SK-N-SH (cell line): ENCODE data around the gene CAD. TPM values are rescaled to one million over a fixed set of nuclear protein-coding genes. Genes with fewer than 3 reads are reported as not detected.

ENCODE experiments used
- CTCF ChIA-PET: fragments of 300-600, 350-600 bp; formaldehyde crosslinking; extraction: SDS; loops from one replicate; lab custom pipeline; 2021; lab: Yijun Ruan, JAX
- POLR2A ChIA-PET: fragments of 350-600 bp; sonication (Branson Sonifier 250); formaldehyde crosslinking; extraction: SDS; loops from one replicate; lab custom pipeline; 2020; ENCODE audit warnings: antibody characterized with exemption, inconsistent platforms; lab: Yijun Ruan, JAX
- DNase-seq: peaks from one replicate; pipeline ENCODE4 v3.0.0; 2012
- H2AFZ ChIP-seq: fragments of 200-600 bp; sonication (generic); 2 replicates; pipeline ENCODE4 v1.8.1; 2016; ENCODE audit warnings: antibody characterized with exemption, mild to moderate bottlenecking, low read depth
- H3F3A ChIP-seq: fragments of 200-600 bp; sonication (generic); replicated peaks from 2 replicates; pipeline ENCODE3; 2016; ENCODE audit warnings: antibody characterized with exemption, mild to moderate bottlenecking; ENCODE audit not compliant: insufficient read depth
- H3K27ac ChIP-seq, 2 experiments: fragments of 200-500 bp in 1 of 2; fragments of 200-600 bp in 1 of 2; sonication (Bioruptor generic) in 1 of 2; sonication (generic), shearing (Covaris generic) in 1 of 2; 2 replicates each; pipeline versions ENCODE4 v1.5.1 to v1.6.1; 2014 to 2016; ENCODE audit warnings: low read depth in 2 of 2, inconsistent platforms in 1 of 2, low read length in 1 of 2, mild to moderate bottlenecking in 1 of 2, mixed read lengths in 1 of 2
- H3K27me3 ChIP-seq: fragments of 200-600 bp; sonication (generic), shearing (Covaris generic); 2 replicates; pipeline ENCODE4 v1.6.1; 2016; ENCODE audit warnings: mixed run types; ENCODE audit not compliant: insufficient read depth
- H3K36me3 ChIP-seq, 2 experiments: fragments of 200-500 bp in 1 of 2; fragments of 200-600 bp in 1 of 2; sonication (Bioruptor generic) in 1 of 2; sonication (generic) in 1 of 2; replicated peaks in 1 of 2; 2 replicates each; pipeline versions ENCODE3 to v1.5.1; 2014 to 2016; ENCODE audit warnings: low read length in 1 of 2, mild to moderate bottlenecking in 1 of 2; ENCODE audit not compliant: insufficient read depth in 2 of 2, control insufficient read depth in 1 of 2
- H3K4me1 ChIP-seq, 2 experiments: fragments of 200-500 bp in 1 of 2; fragments of 200-600 bp in 1 of 2; sonication (Bioruptor generic) in 1 of 2; sonication (generic), shearing (Covaris generic) in 1 of 2; 2 replicates each; pipeline versions ENCODE4 v1.5.1 to v1.6.1; 2014 to 2016; ENCODE audit warnings: low read depth in 1 of 2, low read length in 1 of 2, mixed run types in 1 of 2; ENCODE audit not compliant: insufficient read depth in 2 of 2, control insufficient read depth in 1 of 2
- H3K4me2 ChIP-seq: fragments of 200-600 bp; sonication (generic), shearing (Covaris generic); 2 replicates; pipeline ENCODE4 v1.6.1; 2017; ENCODE audit warnings: mixed run types
- H3K4me3 ChIP-seq, 2 experiments: fragments of 200-500 bp in 1 of 2; fragments of 200-600 bp in 1 of 2; sonication (Bioruptor generic) in 1 of 2; sonication (generic), shearing (Covaris generic) in 1 of 2; 2 replicates each; pipeline versions ENCODE4 v1.5.1 to v1.8.1; 2014 to 2016; ENCODE audit warnings: low read depth in 2 of 2, inconsistent platforms in 1 of 2, low read length in 1 of 2, mild to moderate bottlenecking in 1 of 2, mixed read lengths in 1 of 2, moderate library complexity in 1 of 2
- H3K79me2 ChIP-seq: fragments of 200-600 bp; sonication (generic); 2 replicates; pipeline ENCODE4 v1.8.1; 2017; ENCODE audit warnings: mild to moderate bottlenecking; ENCODE audit not compliant: insufficient read depth
- H3K9ac ChIP-seq: fragments of 200-600 bp; sonication (generic); 2 replicates; pipeline ENCODE4 v1.6.1; 2017; ENCODE audit warnings: mixed run types
- H3K9me2 ChIP-seq: fragments of 200-600 bp; sonication (generic); 2 replicates; pipeline ENCODE4 v1.6.1; 2017; ENCODE audit warnings: mixed run types
- H3K9me3 ChIP-seq: fragments of 200-600 bp; sonication (generic); 2 replicates; pipeline ENCODE4 v1.6.1; 2017; ENCODE audit warnings: mixed run types, mild to moderate bottlenecking, moderate library complexity
- H4K20me1 ChIP-seq: fragments of 200-600 bp; sonication (generic); 2 replicates; pipeline ENCODE4 v1.6.1; 2017; ENCODE audit warnings: mild to moderate bottlenecking, mixed run types; ENCODE audit not compliant: insufficient read depth
- FOXM1 ChIP-seq: IDR thresholded peaks from 2 replicates; pipeline ENCODE4 v1.4.0; 2012; ENCODE audit warnings: low read depth, mild to moderate bottlenecking
- GABPA ChIP-seq: IDR thresholded peaks from 2 replicates; pipeline ENCODE4 v1.4.0; 2012; ENCODE audit warnings: low read depth, mild to moderate bottlenecking
- JUND ChIP-seq: IDR thresholded peaks from 2 replicates; pipeline ENCODE4 v1.4.0; 2012
- RAD21 ChIP-seq: IDR thresholded peaks from 2 replicates; pipeline ENCODE4 v1.6.1; 2012; ENCODE audit warnings: mild to moderate bottlenecking, low read length
- RCOR1 ChIP-seq: fragments of 150-350 bp; IDR thresholded peaks from 2 replicates; pipeline ENCODE4 v1.6.1; 2017; ENCODE audit warnings: antibody characterized with exemption, low read length
- RFX5 ChIP-seq: IDR thresholded peaks from 2 replicates; pipeline ENCODE4 v1.6.1; 2012; ENCODE audit warnings: mild to moderate bottlenecking, improper control_type of control experiment, low read length
- SIN3A ChIP-seq: IDR thresholded peaks from 2 replicates; pipeline ENCODE4 v1.6.1; 2012; ENCODE audit warnings: low read depth, mild to moderate bottlenecking, low read length, moderate library complexity, borderline replicate concordance
- WGBS: methylation state at CpG from one replicate; pipeline ENCODE4 v1.1.6; 2017; ENCODE audit warnings: low lambda C conversion rate; 5-methylcytosine and 5-hydroxymethylcytosine counted together
- polyA plus RNA-seq, 3 experiments: library from polyadenylated mRNA; depleted of rRNA; stranded (reverse); fragments of >200 nt; gene quantifications; 2 replicates each; pipeline ENCODE4 v1.2.3, GENCODE V29; 2012
- TF ChIP-seq, protein P1 (sequence below): IDR thresholded peaks from 2 replicates; pipeline ENCODE4 v1.4.0; 2012; ENCODE audit warnings: low read depth, borderline replicate concordance
- TF ChIP-seq, protein P2 (sequence below): IDR thresholded peaks from 2 replicates; pipeline ENCODE4 v1.4.0; 2012; ENCODE audit warnings: low read depth
- TF ChIP-seq, protein P3 (sequence below): IDR thresholded peaks from 2 replicates; pipeline ENCODE4; 2012
- TF ChIP-seq, protein P4 (sequence below): fragments of 150-350 bp; IDR thresholded peaks from 2 replicates; pipeline ENCODE4 v1.6.1; 2017; ENCODE audit warnings: antibody characterized with exemption, low read length, low read depth, borderline replicate concordance
- TF ChIP-seq, protein P5 (sequence below): fragments of 200-600 bp; sonication (generic); IDR thresholded peaks from 2 replicates; pipeline ENCODE4 v1.6.1; 2017; ENCODE audit warnings: antibody characterized with exemption, mild to moderate bottlenecking, moderate library complexity

The CAD gene
- polyA plus RNA-seq, 1 of the 3 experiments (the other 2 are of a cell fraction): 47.6 TPM

DNA sequence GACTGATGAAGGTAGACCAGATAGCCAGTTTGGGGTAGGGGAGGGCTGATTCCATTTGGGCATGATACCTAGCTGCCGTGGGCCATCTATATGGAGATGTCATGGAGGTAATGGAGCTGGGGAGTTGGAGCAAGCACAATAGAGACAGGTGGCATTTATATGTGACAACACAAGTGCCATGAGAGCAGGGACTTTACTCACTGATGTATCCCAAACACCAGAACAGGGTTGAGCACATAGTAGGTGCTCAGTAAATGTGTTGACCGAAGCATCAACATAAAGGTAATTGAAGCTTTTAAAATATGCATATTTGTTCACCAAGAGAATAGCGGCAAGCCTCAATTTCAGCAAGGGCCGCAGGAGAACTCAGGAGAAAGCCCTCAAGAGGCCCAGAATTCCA, 30.7 kb downstream of the CAD start:
- no peaks in the 10 kb centered on the region for H3K9me3 ChIP-seq
- POLR2A ChIA-PET: interaction anchor here (0.6 to 0.7 kb wide), 2 partner anchors 14 to 158 kb away, joined by 3 to 7 read pairs; no protein-coding TSS in a partner anchor
- no peak for DNase-seq

DNA sequence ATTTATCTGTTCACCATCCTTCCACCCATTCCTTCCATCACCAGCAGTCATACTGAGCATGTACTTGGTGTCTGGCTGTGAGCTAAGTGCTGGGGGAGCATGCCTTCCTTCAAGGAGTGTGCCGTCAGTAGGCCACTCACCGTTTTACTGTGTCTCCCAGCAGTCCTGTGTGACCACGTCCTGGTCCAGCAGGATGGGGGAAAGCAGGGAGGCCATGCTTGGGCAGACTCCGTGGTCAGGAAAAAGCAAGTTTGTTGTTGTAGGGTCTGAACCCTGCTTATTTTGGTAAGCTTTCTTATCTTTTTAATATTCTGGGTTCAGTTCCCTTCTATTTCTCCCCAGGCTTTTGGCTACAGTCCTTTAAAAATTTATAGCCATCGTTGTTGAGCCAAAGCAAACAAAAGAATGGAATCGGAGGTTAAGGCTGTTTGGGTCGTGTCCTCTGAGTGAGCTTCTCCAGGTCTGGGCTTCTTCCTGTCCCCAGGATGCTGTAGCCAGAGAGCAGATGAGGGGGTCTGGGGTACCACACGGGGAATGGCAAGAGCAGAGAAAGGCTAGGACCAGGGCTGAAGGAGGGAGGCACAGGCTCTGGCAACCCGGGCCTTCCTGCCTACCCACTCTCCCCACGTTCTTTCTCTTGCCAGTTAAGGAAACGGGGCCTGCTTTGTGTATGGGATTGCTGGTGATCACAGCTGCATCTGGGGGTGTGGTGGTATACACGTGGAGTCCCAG, 32.2 kb downstream of the CAD start:
- Histone ChIP-seq H3K4me1 (peaks cover 0 to 8% of the 10 kb centered on the region in 2 experiments; a peak in 2 of 4 replicates), H3K9me3 (no peaks in the 10 kb centered on the region), H3K79me2 (no peaks in the 10 kb centered on the region), H3K36me3 (peaks cover 1 to 9% of the 10 kb centered on the region in 2 experiments), H3K4me3 (no peak overlapping the region), H3K9me2 (no peaks in the 10 kb centered on the region), H4K20me1 (no peaks in the 10 kb centered on the region; the same call in 1 of the 2 replicates), H3K27me3 (no peaks in the 10 kb centered on the region), H3K27ac (peak overlapping the region in 1 of 2 experiments; percentile 17; a peak in 1 of 4 replicates), H3K9ac (no peak overlapping the region), H3K4me2 (peak overlapping the region; percentile 1; the same call in 1 of the 2 replicates), H3F3A (peaks cover 3% of the 10 kb centered on the region), H2AFZ (peak overlapping the region; percentile 23)
- WGBS: 54% methylated on average over 12 of the region's 12 CpGs
- TF ChIP-seq FOXM1: no peak
- TF ChIP-seq, protein P1, sequence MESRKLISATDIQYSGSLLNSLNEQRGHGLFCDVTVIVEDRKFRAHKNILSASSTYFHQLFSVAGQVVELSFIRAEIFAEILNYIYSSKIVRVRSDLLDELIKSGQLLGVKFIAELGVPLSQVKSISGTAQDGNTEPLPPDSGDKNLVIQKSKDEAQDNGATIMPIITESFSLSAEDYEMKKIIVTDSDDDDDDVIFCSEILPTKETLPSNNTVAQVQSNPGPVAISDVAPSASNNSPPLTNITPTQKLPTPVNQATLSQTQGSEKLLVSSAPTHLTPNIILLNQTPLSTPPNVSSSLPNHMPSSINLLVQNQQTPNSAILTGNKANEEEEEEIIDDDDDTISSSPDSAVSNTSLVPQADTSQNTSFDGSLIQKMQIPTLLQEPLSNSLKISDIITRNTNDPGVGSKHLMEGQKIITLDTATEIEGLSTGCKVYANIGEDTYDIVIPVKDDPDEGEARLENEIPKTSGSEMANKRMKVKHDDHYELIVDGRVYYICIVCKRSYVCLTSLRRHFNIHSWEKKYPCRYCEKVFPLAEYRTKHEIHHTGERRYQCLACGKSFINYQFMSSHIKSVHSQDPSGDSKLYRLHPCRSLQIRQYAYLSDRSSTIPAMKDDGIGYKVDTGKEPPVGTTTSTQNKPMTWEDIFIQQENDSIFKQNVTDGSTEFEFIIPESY: no peak
- no peak for TF ChIP-seq JUND
- no peak for TF ChIP-seq SIN3A
- TF ChIP-seq, protein P2, sequence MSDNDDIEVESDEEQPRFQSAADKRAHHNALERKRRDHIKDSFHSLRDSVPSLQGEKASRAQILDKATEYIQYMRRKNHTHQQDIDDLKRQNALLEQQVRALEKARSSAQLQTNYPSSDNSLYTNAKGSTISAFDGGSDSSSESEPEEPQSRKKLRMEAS: no peak
- TF ChIP-seq GABPA: no peak
- TF ChIP-seq, protein P3, sequence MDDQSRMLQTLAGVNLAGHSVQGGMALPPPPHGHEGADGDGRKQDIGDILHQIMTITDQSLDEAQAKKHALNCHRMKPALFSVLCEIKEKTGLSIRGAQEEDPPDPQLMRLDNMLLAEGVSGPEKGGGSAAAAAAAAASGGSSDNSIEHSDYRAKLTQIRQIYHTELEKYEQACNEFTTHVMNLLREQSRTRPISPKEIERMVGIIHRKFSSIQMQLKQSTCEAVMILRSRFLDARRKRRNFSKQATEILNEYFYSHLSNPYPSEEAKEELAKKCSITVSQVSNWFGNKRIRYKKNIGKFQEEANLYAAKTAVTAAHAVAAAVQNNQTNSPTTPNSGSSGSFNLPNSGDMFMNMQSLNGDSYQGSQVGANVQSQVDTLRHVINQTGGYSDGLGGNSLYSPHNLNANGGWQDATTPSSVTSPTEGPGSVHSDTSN: no peak
- TF ChIP-seq, protein P4, sequence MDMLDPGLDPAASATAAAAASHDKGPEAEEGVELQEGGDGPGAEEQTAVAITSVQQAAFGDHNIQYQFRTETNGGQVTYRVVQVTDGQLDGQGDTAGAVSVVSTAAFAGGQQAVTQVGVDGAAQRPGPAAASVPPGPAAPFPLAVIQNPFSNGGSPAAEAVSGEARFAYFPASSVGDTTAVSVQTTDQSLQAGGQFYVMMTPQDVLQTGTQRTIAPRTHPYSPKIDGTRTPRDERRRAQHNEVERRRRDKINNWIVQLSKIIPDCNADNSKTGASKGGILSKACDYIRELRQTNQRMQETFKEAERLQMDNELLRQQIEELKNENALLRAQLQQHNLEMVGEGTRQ: no peak
- no peak for TF ChIP-seq RCOR1
- DNase-seq: peak; percentile 52
- ChIA-PET CTCF (interaction anchor here (0.7 to 10.8 kb wide), 14 partner anchors 8 to 152 kb away, joined by 3 to 133 read pairs (median 8); partner anchors contain the start of genes SLC30A3 and TRIM54), POLR2A (no interaction called here)

More for the DNA sequence above, 30.7 kb downstream of the CAD start:
- no peak overlapping the region for H2AFZ ChIP-seq
- no peak overlapping the region for H3K4me3 ChIP-seq
- no peaks in the 10 kb centered on the region for H3K9me2 ChIP-seq
- peaks cover 16% of the 10 kb centered on the region in 2 experiments for H3K36me3 ChIP-seq
- no peak overlapping the region for H3K4me2 ChIP-seq
- TF ChIP-seq RAD21 (no peak), RFX5 (no peak), JUND (no peak), RCOR1 (no peak)
- TF ChIP-seq, protein P5, sequence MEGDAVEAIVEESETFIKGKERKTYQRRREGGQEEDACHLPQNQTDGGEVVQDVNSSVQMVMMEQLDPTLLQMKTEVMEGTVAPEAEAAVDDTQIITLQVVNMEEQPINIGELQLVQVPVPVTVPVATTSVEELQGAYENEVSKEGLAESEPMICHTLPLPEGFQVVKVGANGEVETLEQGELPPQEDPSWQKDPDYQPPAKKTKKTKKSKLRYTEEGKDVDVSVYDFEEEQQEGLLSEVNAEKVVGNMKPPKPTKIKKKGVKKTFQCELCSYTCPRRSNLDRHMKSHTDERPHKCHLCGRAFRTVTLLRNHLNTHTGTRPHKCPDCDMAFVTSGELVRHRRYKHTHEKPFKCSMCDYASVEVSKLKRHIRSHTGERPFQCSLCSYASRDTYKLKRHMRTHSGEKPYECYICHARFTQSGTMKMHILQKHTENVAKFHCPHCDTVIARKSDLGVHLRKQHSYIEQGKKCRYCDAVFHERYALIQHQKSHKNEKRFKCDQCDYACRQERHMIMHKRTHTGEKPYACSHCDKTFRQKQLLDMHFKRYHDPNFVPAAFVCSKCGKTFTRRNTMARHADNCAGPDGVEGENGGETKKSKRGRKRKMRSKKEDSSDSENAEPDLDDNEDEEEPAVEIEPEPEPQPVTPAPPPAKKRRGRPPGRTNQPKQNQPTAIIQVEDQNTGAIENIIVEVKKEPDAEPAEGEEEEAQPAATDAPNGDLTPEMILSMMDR: no peak
- CTCF ChIA-PET: interaction anchor here (1.6 to 10.8 kb wide), 7 partner anchors 9 to 56 kb away, joined by 3 to 133 read pairs (median 16); partner anchors contain the start of genes SLC30A3 and TRIM54
- no peak overlapping the region for H3K9ac ChIP-seq
- 92% methylated on average over 4 of the region's 4 CpGs for WGBS
- H3K27me3 ChIP-seq: no peaks in the 10 kb centered on the region
- H4K20me1 ChIP-seq: no peaks in the 10 kb centered on the region; the same call in 1 of the 2 replicates
- no peak overlapping the region for H3K27ac ChIP-seq
- no peaks in the 10 kb centered on the region for H3K79me2 ChIP-seq
- peaks cover 0 to 8% of the 10 kb centered on the region in 2 experiments; a peak in 2 of 4 replicates for H3K4me1 ChIP-seq
- peaks cover 3% of the 10 kb centered on the region for H3F3A ChIP-seq
